ENCODE results near the gene FAM193B.
"Not testable (repeated sequence)": the region's sequence is repeated elsewhere in the genome, so short reads cannot be mapped to it uniquely, and the experiment has no call there.

Gene FAM193B

DNA sequence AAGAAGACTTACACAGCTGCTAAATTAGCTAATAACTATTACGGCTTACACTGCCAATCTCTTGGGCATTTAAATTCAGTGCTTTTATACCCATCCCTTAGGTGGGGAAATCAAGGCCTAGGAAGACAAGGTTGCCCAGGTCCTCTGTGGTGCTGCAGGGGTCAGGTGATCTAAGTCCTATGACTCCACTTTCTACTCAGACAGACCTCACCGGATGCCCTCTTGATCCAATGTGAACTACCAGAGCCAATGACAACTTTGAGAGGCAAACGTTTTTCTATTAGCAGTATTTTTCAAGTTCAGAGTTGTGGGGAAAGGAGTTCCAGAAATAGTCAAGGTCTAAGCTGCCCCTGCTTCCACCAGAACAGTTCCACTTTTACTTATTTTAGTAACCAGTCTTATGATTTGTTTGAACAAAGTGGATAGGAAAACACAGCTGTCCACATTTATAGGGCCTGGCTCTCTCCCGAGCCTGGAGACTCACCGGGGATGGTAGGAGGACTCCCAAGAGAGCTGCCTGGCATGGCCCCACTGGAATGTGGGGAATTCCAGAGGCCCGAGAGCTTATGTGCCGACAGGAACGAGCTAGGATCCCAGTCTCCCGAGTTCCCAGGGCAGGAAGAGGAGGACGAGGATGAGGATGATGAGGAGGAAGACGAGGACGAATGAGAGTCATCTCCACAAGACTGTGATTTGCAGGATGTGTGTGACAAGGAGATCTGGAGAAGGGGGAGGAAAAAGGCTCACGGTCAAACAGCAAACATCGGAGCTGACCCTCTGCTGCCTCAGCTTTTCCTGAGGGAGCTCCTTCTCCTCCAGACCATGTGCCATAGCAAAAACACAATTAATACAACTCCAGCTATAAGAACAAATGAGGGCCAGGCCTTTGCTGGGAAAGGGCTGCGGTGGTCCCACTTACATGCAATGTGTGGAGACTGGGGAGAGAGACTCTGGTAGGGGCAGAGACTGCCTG is 16.7 kb downstream of the FAM193B start:
- DNase-seq (ENCODE audit: low spot score), result no peak

DNA sequence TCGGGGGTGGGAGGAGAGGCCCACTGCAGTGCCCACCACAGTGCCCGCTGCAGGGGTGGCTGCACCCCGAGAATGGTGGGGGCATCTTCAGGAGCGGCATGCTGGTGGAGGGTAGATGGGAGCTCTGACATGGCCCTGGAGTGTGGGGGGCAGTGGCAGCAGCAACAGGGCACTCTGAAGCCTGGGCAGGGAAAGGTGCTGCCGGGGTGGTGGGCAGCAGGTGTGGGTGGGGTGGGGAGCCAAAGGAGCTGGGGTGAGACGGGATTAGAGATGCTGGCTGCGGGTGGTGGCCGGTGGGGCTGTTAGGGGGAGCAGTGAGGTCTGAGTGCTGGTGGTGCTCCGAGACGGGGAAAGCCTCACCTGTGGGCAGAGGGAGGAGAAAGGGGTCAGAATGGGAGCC is 18.0 kb downstream of the FAM193B start:
- DNase-seq (ENCODE audit: low spot score), result no peak

DNA sequence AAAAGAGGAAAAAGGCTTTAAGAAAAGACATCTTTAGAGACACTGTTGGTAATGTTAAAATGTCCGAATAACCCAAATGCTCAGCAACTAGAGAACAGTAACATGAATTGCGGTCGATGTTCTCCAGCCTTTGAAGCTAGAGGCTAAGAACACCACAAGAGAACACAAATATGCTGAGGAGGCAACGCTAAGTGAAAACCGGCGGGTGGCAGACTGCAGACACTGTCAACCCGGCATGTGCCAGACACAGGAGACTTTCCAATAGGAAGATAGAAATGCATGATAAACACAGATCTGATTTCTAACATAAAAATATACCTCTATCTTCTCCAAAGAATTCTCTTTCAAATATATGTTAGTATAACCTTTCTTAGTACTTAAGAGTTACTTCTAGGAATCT is 19.2 kb downstream of the FAM193B start:
- DNase-seq (ENCODE audit: low spot score), result no peak

DNA sequence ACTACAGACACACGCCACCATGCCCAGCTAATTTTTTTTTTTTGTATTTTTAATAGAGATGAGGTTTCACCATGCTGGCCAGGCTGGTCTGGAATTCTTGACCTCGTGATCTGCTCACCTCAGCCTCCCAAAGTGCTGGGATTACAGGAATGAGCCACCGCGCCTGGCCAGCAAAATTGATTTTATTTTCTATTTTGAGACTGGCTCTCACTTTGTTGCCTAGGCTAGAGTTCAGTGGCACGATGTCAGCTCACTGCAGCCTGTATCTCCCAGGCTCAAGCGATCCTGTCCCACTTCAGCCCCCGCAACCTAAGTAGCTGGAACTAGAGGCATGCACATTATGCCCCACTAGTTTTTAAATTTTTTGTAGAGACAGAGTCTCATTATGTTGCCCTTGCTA is 19.9 kb downstream of the FAM193B start:
- not testable (repeated sequence) for DNase-seq (ENCODE audit: low spot score)

DNA sequence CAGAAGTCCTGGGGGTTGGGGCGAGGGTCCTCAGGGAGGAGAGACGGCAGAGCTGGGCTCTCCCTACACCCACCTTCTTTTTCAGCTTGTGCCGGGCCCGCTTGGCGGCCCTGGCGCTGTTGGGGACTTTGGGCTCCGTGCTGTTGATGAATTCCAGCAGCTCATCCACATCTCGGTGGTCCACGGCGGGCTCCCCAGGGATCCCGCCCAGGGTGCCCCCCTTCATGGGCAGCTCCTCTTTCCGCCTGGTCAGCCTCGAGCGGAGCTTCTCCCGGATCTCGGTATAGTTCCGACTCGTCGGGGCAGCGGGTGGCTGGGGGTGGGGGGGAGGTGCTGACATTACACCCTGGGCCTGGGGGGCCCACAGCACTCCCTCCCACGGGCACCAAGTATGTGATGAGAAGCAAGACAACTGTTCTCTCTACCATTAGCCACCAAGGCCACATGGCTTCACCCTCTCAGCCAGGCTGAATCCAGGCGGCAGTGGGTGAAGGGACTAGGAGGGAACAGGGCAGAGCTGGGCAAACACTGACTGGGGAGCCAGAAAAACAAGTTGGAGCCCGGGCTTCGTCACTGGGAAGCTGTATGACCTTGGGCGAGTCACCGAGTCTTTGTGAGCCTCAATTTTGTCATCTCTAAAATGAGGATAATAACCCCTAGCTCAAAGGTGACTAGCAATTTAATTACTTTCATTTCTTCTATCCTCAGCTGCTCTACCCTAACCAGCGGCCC is 23.0 kb downstream of the FAM193B start:
- no peak for DNase-seq (ENCODE audit: low spot score)

DNA sequence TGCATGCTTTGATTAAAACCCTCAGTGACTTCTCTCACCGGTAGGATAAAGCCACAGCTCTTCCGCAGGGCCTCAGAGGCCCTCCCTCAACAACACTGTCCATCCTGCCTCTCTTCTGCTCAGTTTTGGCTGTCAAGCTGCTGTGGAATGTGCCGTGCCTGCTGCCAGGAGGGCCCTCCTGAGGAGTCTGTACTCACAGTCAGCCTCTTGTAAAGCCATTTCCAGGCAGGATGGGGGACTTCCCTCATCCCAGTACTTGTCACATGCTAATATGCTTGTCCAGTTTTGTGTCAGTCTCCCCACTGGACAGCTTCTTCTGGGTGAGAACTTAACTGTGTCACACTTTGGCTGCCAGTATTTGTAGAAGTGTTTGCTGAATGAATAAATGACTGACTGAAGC is 23.7 kb downstream of the FAM193B start:
- no peak for DNase-seq (ENCODE audit: low spot score)

DNA sequence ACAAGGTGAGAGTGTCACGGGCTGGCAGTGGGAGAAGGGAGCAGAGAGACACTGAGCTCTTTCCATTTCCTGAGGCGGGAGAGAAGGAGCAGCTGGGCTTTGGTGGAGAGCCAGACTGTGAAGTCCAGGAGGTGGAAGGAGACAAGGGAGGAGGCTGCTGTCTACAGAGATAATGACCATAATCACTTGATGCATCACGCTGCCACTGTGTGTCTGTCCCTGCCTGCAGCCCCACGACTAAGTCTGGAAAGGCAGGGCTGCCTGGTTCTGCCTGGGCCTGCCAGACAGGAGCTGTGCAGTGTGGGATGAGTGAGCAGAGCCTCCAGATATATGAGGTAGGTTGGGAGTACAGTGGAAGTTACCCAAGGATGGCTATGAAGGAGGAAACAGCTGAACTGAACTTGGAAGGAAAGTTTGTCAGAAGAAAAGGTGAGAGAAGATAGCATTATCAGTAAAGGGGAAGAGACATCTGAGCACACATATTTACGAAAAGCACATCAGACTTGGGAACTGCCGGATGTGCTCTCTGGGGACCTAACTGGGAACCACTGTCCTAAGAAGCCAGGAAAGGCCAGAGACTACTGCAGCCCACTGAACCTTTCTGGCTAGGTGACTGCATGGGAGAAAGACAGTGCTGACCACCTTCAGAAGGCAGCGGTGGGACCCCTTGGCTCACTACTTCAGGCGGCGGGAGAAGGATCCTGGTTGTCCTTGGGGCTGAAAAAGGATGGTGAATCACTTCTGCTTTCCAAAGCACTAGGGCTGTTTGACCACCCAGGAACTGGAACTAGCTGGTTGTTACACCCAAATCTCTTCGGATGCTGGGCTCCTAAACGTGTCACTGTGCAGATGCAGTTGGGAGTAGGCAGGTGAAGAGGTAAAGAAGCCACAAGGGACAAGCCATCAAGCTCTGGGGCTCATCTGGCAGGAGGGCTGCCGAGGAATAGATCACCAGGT is 24.8 kb downstream of the FAM193B start:
- DNase-seq (ENCODE audit: low spot score), result no peak

DNA sequence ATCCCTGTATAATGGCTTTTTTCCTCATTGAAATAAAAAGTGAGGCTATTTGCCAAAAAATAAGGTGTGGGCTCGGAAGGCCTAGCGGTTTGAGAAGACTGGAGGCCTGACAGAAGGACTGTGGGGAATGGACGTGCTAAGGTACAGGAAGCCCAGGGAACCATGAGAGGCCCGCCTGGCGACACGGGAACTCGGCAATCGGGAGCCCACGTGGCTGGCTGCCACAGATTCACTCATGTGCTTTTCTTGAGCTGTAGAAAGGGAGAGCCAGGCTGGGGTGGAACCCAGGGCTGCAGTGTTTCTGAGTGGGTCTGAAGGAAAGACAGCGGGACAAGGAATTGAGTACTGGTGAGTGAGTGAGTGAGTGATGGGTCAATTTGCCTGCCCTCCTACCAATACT is 25.7 kb downstream of the FAM193B start:
- no peak for DNase-seq (ENCODE audit: low spot score)

DNA sequence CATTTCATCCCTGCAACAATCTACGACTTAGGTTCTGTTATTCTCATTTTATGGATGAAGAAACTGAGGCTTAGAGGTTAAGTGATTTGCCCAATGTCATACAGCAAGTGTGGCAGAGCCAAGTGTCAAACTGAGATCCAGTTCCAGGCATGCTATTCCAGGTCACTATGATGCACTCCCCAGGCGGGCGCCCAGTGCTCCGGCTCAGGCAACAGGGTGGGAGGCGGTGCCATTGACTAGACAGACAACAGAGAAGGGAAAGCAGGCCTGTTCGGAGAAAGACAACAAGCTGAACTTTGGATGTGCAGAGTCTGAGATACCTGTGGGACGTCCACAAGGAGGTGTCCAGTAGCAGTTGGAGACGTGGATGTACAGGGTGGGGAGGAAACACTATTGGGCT is 26.8 kb downstream of the FAM193B start:
- DNase-seq (ENCODE audit: low spot score), result no peak

DNA sequence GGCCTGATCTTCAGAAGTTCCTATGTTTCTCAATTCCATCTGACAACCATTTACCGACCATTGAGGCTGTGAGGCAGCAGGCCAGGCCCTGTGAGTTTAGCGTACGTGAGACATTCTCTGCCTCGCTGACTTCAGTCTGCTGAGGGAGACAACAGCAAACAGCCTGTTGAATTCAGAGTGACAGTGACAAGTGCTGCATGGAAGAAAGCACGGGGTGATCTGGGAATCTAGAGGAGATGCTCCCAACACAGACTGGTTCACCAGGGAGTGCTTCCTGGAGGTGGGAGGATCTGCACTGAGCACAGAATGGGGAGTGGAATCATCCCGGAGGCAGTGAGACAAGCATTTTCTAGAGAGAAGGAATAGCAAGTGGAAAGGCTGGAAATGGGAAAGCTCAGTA is 27.6 kb downstream of the FAM193B start:
- no peak for DNase-seq (ENCODE audit: low spot score)

DNA sequence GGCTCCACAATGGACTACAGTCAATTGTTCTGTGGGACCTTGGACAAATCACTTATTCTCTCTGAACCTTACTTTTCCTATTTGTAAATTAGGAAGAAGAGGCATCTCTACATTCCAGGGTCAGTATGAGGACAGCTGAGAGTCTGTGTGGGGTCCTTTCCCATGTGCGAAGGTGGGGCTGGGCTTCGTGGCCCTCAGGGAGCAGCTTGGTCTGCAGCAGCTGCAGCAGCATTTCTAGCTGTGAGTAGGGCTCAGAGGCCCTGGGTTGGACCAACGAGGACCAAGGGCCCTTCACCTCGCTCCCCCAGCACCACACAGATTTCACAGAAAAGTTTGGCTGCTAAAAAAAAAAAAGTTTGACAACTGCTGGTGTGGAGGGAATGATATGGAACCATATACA is 28.2 kb downstream of the FAM193B start:
- DNase-seq (ENCODE audit: low spot score), result no peak

DNA sequence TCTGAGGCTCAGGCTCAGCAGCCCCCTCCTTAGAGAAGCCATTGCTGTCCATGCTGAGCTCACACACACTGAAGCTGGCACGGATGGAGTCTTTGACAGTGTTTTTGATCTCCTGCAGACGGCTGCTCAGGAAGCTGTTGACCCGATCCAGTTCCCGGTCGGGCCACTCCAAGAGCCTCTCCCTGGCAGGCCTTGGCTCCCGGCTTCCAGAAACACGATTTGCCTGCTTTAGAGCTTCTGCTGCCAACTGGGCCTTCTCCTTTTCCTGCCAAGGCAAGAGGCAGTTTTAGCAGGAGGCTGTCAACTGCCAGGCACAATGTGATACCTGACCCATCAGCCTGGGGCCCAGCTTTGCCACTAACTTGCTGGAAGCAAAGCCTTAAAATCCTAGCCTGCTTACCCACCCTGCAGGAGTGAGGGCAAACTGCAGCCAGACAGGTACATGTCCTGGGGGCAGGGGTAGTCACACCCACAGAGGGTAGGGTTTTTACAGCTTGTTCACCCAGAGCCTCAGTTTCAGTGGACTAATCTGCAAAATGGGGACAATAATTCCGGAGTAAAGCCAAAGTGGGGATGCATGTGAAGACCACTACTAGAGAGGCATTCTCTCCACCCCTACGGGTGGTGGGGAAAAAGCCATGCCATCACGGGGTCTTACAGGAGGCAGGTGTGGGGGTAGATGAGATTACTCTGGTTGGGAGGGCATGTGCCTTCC is 29.3 kb downstream of the FAM193B start:
- DNase-seq (ENCODE audit: low spot score), result no peak

DNA sequence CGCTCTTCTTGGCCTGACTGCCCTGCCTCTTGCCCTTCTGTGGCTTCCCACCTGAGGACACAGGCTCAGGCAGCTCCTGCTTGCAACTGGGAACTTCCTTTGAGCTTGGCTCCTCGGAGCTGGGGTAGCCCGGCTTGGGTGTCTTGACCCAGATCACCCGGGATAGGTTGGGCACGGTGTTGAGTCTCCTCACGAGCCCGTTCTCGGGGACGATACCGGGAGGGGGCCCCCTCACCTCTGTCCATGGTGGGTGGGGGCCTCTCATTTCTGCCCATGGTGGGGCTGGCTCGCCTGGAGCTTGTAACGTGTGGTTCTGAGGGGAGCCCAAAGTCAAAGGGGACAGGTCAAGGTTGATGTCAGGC is 29.8 kb downstream of the FAM193B start:
- no peak for DNase-seq (ENCODE audit: low spot score)

DNA sequence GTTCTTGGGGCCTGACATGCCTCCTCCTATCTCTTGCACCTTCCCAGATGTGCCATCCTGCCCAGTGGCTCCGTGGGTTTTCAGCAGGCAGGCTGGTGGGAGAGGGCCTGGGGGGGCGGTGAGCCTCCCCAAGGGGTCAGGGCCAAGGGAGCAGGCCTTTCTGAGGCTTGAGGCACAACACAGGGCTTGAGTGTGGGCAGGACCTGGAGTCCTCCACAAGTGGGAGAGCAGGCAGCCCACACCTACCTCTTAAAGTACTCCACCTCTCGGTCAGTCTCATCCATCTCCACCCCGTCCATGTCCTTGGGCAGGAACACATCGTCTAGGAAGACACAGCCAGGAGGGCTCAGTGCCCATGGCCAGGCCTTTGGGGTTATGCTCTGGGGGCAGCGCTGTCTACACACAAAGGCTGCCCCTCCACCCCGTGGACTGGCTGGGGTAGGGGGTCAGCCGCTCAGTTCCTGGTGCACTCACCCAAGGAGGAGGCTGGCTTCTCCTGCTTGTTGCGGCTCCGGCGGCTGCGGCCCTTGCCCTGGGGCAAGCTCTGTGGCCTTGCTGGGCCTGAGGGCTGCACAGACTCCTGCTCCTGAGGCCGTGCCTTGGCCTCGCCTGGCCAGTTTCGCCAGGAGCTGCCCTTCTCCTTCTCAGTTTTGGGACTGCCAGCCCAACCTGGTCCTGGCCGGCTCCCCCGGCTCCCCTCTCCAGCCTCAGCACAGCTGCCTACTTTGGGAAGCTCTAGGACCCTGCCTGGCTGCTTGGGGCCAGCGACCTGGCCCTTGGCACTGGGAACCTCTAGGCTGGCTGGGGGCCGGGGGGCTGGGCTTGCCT is 30.4 kb downstream of the FAM193B start:
- no peak for DNase-seq (ENCODE audit: low spot score)

DNA sequence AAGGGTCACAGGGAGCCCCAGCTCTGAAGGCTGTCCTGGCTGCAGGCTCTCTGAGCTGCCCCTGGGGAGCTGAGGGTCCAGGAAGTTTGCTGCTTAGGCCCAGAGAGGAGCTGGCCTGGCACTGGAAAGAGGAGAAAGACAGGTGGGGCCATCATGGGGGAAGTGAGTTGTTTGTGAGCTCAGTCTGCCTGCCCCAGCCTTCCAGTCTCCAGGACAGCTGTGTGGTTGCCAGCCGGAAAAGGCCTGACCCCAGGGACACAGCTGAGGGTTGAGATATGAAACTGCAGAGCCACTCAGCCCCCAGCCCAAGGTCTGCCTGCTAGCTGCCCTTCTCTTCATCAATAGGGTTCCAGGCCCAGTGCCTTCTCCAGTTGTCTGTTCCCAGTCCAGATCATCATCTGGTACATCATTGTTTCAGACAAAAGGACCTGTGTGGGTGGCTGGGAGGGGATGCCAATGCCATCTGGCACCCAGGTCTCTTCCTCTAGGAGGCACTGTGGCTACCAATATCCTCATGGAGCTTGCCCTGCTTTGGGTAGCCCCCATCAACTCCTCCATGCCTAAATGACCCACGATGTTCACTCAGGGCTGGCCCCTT is 33.3 kb downstream of the FAM193B start:
- DNase-seq (ENCODE audit: low spot score), result no peak

DNA sequence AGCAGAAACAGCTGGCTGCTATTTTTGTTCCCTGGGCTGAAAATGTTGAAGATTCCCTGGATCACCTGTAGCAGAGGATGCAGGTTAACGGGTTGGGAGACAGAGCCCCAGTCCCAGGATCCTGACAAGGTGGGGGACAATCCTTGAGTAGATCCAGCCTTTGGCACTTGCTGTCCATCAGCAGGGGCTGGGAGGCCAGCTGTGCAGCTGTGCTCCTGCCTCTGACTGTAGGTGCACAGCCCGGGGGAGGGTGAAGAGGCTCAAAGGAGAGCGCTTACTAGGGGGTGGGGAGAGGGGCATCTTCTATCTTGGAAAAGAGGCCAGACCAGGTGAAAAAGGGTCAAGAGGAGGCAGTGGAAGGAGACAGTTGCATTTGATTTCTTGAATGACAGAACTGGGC is 34.1 kb downstream of the FAM193B start:
- DNase-seq (ENCODE audit: low spot score), result no peak

DNA sequence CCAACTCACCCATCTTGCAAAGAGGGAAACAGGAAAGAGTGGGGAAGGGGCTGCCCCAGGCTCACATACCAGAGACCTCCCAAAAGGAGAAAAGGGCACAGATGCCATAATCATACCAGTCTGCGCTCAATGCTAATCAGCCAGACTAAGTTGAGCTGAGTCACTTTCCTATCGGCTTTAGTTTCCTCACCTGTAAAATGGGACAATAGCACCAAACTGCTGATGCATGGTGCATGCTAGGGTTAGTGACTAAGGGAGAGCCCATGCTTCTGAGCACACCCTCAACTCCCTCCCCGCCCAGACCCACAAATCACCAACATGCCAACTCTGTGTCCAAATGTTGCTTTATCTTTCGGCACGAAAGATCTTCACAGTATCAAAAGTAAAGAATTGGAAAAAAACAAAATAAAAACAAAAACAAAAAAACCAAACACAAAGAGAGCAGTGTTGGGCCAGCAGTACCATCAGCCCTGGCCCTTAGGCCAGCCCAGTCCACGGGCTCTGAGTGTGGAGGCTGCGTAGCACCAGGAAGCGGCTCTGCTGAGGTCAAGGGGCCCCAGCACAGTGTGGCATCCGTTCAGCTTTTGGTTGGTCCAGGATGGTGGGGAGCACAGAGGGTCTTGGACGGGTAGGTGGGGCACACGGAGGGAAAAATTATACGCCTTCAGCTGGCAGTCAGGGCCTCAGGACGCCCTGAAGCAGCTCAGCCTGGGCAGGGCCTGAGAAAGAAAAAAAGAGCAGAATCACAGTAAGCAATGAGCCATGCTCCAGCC is 34.7 kb downstream of the FAM193B start:
- no peak for DNase-seq (ENCODE audit: low spot score)

DNA sequence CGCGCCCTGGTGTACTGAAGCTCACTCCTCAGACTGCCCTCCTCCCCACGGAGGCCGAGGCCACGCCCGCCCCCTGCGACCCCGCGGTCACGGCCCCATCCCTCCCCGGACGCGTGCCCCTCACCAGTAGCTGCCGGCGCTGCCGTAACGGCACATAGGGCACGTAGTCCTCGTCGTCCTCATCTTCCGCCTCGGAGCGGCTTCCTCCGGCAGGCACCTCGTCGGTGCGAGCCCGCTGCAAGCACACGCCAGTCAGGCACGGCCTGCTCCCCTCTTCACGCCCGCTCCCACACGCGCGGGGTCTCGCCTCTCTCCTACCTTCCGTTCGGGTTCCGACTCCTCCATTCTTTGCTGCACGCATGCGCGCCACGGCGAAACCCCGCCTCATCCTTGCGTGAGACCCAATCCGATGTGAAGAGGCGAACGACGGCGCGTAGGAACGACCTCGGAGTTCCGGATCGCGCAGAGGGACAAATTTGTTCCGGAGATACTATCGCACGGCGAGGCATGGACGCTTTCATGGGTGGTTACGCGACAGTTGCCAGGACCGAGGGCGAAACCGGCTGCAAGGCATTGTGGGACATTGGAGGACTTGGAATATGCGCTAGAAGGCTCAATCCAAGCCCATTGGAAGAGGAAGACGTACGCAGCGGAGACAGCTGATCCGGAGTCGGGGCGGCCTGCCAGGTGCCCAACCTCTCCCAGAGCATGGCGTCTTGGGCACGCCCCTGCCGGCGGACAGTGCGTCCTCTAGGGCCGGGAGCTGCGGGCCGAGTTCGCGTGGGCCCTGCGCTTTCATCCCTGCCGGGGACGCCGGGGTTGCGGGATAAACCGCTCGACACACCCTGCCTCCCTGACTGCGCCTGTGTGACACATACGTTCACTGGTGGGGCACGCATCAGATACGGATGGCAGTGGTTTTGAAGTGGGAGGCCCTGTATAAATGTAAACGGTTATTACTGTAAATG is 37.5 kb downstream of the FAM193B start, which contains the start of gene DDX41:
TSS of gene DDX41 (minus strand) at position 361 of the 968 bp plus-strand sequence. CDS start at position 345, 16 bp downstream.
- DNase-seq (ENCODE audit: low spot score), result peak; percentile 100
